Stimulated activated naive CD4-positive, alpha-beta T cell treated with Interleukin-2 at 50 U/mL for 16 hours (primary cell): ENCODE data around the gene STX1A.

Experiments
- DNase-seq: peaks from one replicate; lab custom pipeline; 2025; lab: John Stamatoyannopoulos, UW

The STX1A gene

DNA sequence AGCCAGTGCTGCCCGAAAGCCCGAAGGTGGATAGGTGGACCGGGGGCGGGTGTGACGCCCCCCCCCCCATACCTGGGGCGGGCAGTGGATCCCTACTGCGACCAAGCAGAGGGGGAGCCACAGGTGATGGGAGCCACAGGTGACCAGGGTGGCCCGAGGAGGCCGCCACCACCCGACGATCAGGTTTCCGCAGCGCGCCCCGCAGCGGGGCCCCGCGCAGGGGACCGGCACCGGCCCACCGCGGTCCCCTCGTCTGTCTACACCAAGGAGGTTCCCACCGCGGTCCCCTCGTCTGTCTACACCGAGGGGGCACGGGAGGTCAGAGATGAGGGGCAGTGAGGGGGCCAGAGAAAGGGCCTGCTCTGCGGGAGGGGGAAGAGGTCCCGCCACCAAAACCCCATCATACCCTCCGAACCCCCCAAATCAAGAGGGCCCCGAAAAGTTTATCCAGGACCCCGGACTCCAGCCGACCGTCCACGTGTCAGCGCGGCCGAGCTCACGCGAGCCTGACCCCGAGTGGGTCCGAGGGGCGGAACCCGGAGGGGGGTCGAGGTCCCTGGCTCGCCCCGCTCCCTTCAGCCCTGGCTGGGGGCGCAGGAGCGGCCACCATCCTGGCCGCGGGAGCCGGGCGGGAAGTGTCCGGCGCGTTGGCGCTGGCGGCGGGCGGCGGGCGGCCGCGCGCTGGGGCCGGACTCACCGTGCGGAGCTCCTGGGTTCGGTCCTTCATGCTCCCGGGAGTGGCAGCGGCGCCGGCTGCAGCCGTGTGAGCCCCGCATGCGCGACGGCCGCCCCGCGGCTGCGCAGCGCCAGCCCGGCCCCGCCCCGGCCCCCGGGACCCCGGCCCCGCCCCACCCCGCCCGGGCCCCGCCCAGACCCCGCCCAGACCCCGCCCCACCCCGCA, at the start of gene STX1A:
TSS of gene STX1A (minus strand) at position 765 of the 901 bp plus-strand sequence. CDS start at position 727, 38 bp downstream.
- peak; percentile 66 for DNase-seq

DNA sequence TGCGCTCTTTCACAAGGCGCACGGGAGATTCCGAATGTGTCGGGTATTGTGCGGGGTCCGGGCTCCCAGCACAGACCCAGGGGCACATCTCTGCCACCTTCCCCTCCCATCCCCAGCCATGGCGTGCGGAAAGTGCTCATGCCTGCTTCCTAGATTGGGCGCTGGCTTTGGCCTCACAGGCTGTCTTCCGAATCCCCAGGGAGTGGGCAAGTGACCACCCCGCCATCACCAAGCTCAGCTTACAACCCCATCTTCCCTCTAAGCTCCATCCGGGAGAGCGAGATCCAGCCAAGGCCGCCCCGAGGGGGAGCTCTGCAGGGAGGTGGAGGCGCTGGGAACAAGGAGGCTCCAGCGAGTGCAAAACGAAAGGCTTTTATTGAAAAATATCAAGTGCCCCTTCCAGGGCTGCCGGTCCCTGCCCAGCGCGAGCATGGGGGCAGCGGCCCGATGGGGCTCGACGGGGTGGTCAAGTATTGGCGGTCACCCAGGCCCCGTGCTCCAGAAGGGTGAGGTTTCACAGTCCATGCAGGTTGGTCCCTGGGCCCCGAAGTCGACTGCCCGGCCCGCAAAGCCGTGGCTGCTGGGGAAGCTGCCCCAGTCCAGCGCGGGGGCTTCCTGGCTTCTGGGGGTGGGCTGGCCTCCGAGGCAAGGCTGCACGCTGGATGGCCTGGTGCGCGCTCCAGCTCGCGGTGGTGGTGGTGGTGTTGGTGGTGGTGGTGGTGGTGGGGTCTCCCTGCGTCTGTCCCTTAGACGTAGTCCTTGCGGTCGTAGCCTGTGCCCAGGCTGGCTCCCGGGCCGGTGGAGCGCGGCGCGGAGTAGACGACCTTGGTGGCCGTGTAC, 49.4 kb upstream of the STX1A start:
- no peak for DNase-seq

DNA sequence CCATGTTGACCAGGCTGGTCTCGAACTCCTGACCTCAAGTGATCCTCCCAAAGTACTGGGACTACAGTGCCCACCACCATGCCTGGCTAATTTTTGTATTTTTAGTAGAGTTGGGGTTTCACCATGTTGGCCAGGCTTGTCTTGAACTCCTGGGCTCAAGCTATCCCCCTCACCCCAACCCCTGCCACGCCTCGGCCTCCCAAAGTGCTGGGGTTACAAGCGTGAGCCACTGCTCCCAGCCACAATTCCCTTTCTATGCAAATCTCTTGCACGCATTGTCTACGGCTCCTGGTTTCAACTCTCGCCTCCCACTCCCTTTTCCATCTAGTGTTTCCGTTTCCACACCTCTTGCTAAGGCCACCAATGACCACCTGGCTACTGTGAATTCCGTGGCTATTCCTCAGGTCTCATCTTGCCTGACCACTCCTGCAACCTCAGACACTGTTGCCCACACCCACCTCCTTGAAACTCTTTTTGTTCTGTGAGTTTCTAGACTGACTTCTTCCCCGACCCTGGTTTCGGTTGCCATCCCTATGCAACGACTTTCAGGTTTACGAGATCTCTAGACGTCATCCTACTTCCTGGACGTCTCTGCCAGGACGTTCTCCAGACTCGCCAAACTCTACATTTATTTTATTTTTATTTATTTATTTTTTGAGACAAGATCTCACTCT, 47.2 kb upstream of the STX1A start:
- DNase-seq, result no peak

DNA sequence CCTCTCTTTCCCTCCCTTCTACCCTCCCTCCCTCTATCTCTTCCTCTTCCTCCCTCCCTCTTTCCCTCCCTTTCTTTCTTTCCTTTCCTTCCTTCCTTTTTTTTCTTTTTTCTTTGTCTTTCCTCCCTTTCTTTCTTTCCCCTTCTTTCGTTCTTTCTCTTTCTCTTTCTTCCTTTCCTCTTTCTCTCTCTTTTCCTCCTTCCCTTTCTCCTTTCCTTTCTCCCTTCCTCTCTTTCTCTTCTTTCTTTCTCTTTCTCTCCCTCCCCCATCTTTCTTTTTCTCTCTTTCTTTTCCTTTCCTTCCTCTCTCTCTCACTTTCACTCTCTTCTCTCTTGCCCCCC, 43.2 kb upstream of the STX1A start:
- DNase-seq, result no peak

DNA sequence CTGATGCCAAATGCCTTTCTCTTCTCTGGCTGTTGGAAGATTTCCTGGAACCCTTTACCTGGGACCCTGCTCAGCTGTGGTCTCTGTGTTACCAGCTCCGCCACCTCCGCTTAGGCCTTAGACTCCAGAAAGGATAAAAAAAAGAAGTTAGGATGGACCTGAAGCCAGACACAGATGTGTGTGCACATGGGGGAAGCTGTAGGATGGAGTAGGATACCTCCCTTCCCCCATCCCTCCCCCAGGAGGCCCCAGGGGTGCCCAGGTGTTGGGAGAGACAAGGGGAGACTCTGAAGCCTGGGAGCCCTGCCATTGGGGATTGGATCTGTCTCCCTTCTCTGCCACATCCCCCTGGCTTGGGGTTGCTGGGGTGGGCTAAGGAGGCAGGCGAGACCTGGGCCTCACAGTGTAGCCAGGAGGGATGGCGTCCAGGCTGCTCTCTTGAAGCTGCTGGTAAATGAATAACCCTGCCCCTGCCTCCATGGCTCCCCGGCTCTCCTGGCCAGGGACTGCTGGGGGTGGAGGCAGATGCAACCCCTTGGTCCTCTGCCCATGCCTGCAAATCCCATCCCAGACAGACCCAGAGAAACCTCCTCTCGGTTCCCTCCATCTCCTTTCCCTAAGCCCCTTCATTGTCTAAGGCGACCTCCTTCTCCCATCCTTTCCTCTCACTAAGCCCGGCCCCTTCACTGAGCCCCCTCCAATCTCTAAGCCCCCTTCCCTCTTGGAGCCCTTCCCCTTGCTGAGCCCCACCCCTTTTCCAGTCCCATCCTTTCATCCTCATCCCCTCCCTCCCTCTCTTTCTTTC, 42.6 kb upstream of the STX1A start:
- DNase-seq, result no peak

DNA sequence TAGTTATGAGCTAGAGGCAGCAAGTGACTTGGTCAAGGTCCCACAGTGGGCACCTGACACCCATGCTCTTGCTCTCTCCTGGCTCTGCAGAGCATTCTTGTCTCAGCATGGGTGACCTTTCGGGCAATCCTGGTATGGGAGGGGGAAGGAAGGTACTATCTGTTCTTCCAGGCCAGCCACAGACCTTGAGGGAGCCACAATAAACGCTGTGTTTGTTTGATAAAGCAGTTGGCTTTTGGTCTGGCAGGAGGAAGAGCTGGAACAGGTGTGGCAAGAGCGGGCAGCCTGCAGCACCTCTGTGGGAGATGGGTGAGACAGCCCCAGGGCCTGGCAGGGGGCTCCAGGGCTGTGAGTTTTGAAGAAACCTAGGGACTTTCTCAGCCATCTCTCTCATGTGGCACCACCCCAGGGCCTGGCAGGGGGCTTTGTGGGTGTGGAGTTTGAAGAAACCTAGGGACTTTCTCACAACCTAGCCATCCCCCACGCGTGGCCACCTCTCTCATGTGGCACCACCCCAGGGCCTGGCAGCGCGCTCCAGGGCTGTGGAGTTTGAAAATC, 39.2 kb upstream of the STX1A start:
- no peak for DNase-seq

DNA sequence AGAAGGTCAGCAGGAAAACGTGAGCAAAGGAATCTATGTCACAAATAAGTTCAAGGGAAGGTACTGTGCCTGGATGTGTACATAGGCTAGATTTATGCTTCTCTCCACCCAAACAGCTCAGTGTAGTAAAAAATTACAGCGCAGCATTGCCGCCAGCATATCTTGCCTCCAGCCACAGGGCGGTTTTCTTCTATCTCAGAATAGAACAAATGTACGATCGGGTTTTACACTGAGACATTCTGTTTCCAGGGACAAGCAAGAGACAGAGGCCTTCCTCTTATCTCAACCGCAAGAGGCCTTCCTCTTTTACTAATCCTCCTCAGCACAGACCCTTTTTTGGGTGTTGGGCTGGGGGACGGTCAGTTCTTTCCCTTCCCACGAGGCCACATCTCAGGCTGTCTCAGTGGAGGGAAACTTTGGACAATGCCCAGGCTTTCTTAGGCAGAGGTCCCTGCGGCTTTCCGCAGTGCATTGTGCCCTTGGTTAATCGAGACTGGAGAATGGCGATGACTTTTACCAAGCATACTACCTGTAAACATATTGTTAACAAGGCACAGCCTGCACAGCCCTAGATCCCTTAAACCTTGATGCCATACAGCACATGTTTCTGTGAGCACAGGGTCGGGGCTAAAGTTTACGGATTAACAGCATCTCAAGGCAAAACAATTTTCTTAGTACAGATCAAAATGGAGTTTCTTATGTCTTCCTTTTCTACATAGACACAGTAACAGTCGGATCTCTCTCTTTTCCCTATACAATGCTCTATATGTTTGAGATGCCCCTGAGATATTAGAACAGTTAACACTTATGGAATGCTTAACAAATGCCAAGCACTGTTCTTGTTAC, 30.7 kb upstream of the STX1A start:
- DNase-seq, result no peak

DNA sequence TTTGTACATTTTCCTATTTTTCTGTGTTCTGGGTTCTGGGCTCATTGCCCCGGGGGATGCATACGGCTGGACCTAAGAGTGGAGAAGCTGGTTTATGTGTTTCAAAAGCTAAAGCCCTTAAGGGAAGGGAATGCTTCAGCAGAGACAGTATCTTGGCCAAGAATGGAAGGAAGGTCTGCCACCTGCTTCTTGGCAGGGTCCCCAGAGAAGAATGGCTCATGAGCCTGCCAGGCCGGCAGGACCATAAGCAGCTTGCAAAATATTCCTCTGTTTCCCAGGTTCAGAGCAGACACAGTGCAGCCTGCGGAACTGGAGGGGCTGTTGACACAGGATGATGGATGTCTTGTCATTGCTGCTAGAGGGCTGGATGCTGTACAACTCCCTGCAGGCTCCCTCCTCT, 26.9 kb upstream of the STX1A start:
- no peak for DNase-seq

DNA sequence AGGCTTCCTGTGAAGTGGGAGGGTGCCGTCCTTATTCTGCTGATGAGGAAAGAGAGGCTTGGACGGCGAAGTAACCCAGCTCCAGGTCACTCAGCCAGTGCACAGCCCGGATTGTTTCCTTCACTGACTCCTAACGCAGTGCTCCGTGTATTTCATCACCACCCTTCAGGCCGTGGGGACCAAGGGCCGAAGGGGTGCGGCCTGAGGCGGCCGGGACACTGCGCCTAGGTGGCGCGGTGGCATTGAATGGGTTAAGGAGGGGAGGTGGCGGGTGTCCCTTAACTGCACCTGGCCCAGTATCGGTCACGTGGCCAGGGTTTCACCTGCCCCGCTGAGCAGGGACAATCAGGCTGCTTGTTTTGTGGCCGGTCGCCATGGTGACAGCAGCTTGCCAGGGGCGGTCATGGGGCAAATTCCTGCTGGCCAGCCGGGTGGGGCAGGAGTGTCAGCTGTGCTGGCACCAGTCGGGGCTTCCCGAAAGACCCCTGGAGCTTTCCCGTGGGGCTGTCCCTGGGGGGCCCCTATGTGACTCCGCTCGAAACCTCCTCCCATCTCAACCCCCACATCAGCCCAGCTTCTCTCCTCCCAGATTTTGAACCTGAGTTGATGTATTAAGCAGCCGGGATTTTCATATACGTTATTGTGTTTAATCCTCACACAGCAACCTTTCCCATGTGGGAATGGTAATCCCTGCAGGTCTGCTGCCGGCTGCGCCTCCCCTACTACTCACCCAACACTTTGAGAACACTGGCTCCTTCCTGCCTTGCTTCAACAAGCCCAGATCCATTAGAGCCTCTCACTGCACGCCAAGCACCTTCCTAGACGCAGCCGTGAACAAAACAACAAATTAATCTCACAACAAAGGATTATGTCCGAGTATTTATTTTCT, 23.5 kb upstream of the STX1A start:
- no peak for DNase-seq

DNA sequence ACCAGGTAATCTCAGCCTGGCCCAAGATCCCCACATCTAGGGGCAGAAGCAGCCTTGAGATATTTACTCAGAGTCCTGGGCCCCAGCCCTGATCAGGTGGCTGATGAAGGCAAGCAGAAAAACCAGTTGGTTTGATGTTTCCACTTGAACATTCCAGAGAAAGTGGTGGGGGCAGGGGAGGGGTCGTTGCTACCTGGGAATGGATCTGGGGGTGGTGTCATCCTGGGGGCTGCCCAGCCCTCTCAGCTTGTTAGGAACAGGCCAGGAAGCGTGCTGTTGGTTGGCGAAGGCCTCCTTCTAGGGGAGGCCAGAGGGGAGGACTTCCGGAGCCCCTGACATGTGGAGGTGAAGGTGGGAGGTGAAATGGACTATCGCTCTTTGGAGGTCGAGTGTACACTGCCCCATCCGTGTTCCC, 22.9 kb upstream of the STX1A start:
- DNase-seq, result no peak

DNA sequence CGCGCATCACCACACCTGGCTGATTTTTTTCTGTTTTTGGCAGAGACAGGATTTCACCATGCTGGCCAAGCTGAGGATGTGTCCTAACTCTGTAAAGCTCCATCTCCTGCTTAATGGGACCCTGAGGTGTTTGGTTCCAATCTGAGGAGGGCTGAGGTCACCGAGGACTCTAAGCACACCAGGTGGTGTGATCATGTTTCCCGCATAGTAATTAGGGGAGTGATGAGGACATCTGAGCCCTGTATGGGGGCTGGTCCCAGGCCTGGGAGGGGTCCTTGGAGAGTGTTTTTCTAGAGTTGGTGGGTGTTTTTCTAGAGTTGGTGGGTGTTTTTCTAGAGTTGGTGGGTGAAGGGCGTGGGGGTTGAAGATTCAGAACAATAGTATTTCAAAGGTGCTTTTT, 22.1 kb upstream of the STX1A start:
- no peak for DNase-seq

DNA sequence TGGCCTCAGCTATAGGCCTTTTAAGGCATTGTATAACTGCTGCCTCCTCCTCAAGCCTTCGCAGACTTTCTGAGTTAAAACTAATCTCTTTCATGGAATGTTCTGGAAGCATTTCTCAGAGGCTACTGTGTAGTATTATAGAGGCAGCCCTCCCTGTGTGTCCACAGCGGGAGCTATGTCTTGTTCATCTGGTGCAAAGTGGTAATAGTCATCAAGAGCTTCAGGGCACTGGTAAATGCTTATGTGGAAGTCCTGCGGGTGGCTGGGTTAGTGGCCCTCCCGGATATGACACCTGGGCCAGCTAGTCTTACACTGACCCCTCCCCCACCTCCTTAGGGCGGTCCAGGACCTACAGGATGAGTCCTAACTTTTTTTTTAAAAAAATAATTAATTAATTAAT, 21.3 kb upstream of the STX1A start:
- DNase-seq, result no peak

DNA sequence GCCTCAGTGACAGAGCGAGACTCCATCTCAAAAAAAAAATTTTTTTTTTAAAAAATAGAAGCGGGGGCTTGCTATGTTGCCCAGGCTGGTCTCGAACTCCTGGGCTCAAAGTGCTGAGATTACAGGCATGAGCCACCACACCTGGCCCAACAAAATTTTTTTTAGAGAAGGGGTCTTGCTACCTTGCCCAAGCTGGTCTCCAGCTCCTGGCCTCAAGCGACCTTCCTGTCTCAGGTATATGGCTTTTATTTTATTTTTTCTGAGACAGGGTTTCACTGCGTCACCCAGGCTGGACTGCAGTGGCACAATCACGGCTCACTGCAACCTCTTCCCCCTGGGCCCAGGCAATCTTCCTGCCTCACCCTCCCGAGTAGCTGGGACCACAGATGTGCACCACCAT, 20.7 kb upstream of the STX1A start:
- DNase-seq, result no peak

DNA sequence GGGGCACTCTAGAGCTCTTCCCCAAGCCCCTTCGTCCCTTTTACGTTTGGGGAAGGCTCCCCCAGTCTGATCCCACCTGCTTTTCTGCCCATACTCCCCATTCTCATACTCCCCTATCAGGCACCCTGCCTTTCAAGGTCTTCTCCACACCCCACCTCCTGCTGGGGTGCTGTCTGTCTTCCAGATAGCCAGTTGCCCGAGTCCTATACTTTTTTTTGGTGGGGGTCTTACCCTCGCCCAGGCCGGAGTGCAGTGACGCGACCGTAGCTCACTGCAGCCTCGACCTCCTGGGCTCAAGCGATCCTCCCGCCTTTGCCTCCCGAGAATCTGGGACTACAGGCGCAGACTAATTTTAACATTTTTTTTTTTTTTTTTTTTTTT, 19.9 kb upstream of the STX1A start:
- no peak for DNase-seq

DNA sequence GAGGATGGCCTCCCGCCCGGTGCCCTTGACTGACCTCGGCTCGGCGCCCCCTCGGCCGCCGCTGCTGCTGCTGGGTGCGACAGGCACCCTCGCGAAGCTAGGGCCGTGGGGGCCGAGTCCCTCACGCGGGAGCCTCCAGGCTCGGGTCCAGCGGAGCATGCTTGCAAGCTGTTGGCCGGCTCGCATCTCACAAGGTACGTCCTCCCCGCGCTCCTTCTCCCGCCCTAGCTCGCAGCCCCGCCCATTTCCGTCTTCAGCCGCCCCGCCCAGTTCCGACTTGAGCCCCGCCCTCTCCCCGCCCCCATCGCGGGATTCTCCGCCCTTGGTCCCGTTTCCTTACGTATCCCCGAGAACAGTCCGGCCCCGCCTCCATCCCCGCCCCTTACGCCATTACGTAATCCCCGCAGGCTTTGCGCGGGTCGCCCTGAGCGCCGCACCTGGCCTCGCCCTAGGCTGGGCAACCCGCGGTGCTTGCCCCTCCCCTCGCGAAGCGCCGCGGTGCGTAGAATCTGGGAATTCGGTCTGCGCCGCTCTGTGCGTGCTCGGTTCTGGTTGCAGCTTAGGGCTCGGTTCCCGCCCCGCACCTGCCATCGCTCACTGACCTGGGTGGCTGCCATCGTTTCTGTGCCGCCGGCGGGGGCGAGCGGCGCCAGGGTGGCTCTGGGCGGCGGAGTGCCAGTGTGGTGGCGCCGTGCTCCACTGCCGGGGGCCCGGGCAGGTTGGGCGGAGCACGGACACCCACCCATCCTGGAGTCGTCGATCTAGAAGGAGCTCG, 19.3 kb upstream of the STX1A start, which contains the start of gene ABHD11:
TSS of gene ABHD11 (minus strand) at position 191 of the 775 bp plus-strand sequence. CDS start at position 159, 32 bp downstream.
- DNase-seq, result peak; percentile 98

DNA sequence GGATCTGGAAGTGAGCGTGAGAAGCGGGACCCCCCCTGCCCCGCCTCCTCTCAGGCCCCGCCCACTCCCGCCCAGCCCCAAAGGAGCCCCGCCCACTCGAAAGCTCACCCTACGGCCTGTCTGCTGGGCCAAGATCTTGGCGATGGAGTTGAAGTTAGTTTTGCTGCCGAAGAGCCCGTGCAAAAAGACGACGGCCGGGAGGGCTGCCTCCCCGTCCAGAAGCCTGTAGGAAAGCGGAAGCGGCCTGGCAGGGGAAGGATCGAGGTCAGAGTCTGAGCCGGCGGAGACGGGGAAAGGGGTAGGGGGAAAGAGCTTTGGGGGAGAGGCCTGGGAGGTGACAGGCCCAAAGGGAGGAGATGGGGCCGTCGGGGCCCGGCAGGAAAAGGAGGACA, 18.7 kb upstream of the STX1A start:
- peak; percentile 60 for DNase-seq

DNA sequence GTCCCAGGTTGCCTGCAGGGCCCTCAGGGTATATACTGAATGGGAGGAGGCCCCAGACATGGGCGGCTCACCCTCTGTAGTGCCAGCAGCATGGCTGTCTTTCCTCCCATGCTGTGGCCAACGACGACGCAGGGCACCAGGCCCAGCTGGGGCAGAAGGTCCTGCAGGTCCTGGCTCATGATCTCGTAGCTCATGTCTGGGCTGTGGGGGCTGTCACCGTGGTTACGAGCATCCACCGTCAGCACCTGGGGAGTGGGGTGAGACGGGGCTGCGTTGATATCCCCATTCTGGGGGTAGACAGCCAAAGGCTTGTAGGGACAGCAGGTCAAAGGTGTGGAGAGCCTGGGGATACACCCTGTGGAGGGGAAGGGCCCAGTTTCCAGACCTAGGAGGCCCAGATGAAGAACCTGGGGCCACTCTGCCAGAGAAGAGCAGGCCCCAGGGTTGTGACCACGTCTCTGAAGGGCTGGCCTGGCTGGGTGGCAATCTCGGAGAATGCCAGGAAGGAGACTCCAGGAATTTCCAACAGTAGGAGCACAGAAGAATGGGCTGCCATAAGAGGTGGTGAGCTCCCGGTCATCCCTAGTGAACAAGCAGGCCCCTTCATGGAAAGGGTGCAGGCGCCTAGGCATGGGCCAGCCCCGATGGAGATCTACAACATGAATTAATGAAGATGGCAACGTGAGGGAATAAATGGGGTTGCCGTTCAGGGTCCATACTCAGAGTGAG, 18.2 kb upstream of the STX1A start:
- no peak for DNase-seq

DNA sequence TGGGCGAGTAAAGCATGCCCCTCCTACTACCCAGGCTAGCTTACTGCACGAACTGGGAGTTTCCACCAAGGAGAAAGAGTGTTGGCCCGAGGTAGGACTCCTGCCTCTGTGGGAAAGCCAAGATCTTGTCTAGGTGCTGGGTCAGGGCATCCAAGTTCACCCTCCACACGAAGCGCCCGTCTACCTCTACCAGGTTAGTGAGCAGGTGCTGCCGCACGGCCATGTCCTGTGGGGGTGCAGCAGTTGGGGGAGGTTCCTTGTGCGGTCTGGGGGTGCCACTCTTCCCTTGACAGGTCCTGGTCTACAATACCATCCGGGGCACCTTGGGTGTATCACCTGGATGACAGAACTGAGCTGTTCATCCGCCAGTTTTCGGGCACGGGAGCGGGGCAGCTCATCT, 17.4 kb upstream of the STX1A start:
- DNase-seq, result no peak
